ENCODE results near the gene HAPLN2. TPM values are rescaled to one million over a fixed set of nuclear protein-coding genes. Genes with fewer than 3 reads are reported as not detected.

The HAPLN2 gene
- total and polyA plus RNA-seq, 2 of the 4 experiments (the other 2 are of a cell fraction) = not detected

GRCh38 chr1:156582388-156583017, 36.7 kb upstream of the HAPLN2 start:
- no peak overlapping the region for H4K5ac ChIP-seq (ENCODE audit: low read depth, low read length)
- H3K23ac ChIP-seq (ENCODE audit: low read depth, low read length) = no peak overlapping the region
- no peak overlapping the region for H2AK9ac ChIP-seq (replicated peaks; ENCODE audit: low read depth, low read length, poor library complexity)
- WGBS, 2 experiments (ENCODE audit: extremely low coverage in 2 of 2, insufficient read length in 1 of 2) = 78% methylated on average over 4 of the region's 9 CpGs; no CpG with 5 or more reads in 1 of the 2 experiments
- H3K9me1 ChIP-seq (ENCODE audit: insufficient read depth, low read length) = no peaks in the 10 kb centered on the region
- H3K4me2 ChIP-seq (ENCODE audit: low read depth, low read length) = no peak overlapping the region
- no peak overlapping the region for H3K18ac ChIP-seq (ENCODE audit: low read depth, low read length)
- H2BK120ac ChIP-seq (ENCODE audit: low read depth, low read length) = no peak overlapping the region
- no peaks in the 10 kb centered on the region for H3K9me3 ChIP-seq (ENCODE audit: control insufficient read depth, insufficient read depth, low read length)
- ChIA-PET POLR2A (ENCODE audit: unreplicated experiment) (no interaction called here), CTCF (no interaction called here)
- H3K4me1 ChIP-seq (ENCODE audit: control insufficient read depth, insufficient read depth, low read length) = no peaks in the 10 kb centered on the region
- in situ Hi-C loops (cut with MboI; ENCODE audit: low sequenced_read_pairs) = no loop called here
- no peak for DNase-seq
- no peak overlapping the region for H3K4me3 ChIP-seq (ENCODE audit: insufficient read depth, low read depth, low read length)
- no peak overlapping the region for H3K9ac ChIP-seq (ENCODE audit: low read depth, low read length)
- no peaks in the 10 kb centered on the region for H4K20me1 ChIP-seq (ENCODE audit: insufficient read depth, low read length)
- dilution Hi-C loops (cut with HindIII; ENCODE audit: low sequenced_read_pairs, unreplicated experiment) = no loop called here
- no peak overlapping the region for H2AK5ac ChIP-seq (ENCODE audit: low read depth, low read length)
- H3K56ac ChIP-seq (ENCODE audit: extremely low read depth, insufficient read depth, low read length) = no peak overlapping the region
- H3K27me3 ChIP-seq (ENCODE audit: control insufficient read depth, insufficient read depth, low read length) = peaks cover 21% of the 10 kb centered on the region
- no peak overlapping the region for H3K4ac ChIP-seq (ENCODE audit: low read depth, low read length)
- H2AFZ ChIP-seq (replicated peaks; ENCODE audit: low read length, poor library complexity) = peak overlapping the region; percentile 11
- no peak overlapping the region for H2BK5ac ChIP-seq (ENCODE audit: low read depth, low read length, poor library complexity, severe bottlenecking)
- H2BK20ac ChIP-seq (ENCODE audit: low read depth, low read length) = no peak overlapping the region
- no peak overlapping the region for H3K27ac ChIP-seq (ENCODE audit: insufficient read depth, low read length)
- TF ChIP-seq MXI1 (IDR thresholded peaks at IDR 0.05; ENCODE audit: borderline replicate concordance, low read depth, low read length) (no peak), FOS (IDR thresholded peaks at IDR 0.05; ENCODE audit: low read depth, low read length) (no peak), NFE2L2 (IDR thresholded peaks at IDR 0.05; ENCODE audit: low read depth, low read length) (no peak), RCOR1 (IDR thresholded peaks at IDR 0.05; ENCODE audit: insufficient replicate concordance, low read length) (no peak), CTCF (conservative IDR thresholded peaks at IDR 0.05; ENCODE audit: low read depth, low read length) (no peak), CHD1 (IDR thresholded peaks at IDR 0.05; ENCODE audit: low read depth, low read length) (no peak), CEBPB (IDR thresholded peaks at IDR 0.05; ENCODE audit: low read depth, low read length) (no peak), RAD21 (IDR thresholded peaks at IDR 0.05; ENCODE audit: low read length) (no peak), POLR2A (IDR thresholded peaks at IDR 0.05; ENCODE audit: low read depth, low read length) (no peak), MAFK (IDR thresholded peaks at IDR 0.05; ENCODE audit: low read depth, low read length) (no peak), BHLHE40 (IDR thresholded peaks at IDR 0.05; ENCODE audit: low read depth, low read length) (no peak), USF2 (IDR thresholded peaks at IDR 0.05; ENCODE audit: low read depth, low read length) (no peak), MAZ (IDR thresholded peaks at IDR 0.05; ENCODE audit: borderline replicate concordance, low read depth, low read length) (no peak)
- no peak overlapping the region for H4K91ac ChIP-seq (ENCODE audit: insufficient read depth, low read depth, low read length)
- H3K36me3 ChIP-seq (ENCODE audit: control insufficient read depth, insufficient read depth, low read length) = no peaks in the 10 kb centered on the region
- no peak overlapping the region for H2BK15ac ChIP-seq (ENCODE audit: low read depth, low read length)
- no peak for ATAC-seq (ENCODE audit: low read depth)
- no peak overlapping the region for H3K14ac ChIP-seq (replicated peaks; ENCODE audit: low read depth, low read length)
- no TSS peak for BruUV-seq (replicated peaks)
- no peak overlapping the region for H4K8ac ChIP-seq (ENCODE audit: low read depth in 2 of 2, low read length in 2 of 2)
- intact Hi-C loops (cut with micrococcal nuclease) = no loop called here
- H3K79me1 ChIP-seq (ENCODE audit: low read depth in 1 of 2, low read length in 2 of 2) = no peaks in the 10 kb centered on the region

Measured in IMR-90 (cell line).